Suppressor macrophage treated with lipopolysaccharide for 1 hour (primary cell): Measurements from ENCODE around the gene TLN1.

Experiments
- DNase-seq, 3 donors: peaks; one replicate each; pipeline ENCODE4 v3.0.0-alpha.2; 2020 to 2022

The TLN1 gene

DNA sequence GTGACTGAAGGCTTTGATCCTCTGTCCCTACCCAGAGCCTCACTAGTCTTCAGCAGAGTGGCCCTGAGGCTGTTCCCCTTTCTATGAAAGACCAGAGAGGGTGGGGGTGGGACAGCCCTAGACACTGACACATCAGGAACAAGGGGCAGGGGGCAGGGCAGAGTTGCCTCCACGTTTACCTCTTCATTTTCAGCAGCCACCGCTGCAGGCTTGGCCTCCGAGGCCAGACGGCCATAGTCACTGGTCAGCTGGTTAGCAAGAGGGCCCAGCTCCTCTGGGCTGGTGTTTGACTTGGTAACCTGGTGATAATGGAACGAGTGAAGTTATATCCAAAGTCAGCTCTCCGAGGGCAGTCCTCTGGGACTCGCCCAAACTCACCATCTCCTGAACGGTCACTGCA is 26.6 kb downstream of the TLN1 start:
- no peak for DNase-seq

DNA sequence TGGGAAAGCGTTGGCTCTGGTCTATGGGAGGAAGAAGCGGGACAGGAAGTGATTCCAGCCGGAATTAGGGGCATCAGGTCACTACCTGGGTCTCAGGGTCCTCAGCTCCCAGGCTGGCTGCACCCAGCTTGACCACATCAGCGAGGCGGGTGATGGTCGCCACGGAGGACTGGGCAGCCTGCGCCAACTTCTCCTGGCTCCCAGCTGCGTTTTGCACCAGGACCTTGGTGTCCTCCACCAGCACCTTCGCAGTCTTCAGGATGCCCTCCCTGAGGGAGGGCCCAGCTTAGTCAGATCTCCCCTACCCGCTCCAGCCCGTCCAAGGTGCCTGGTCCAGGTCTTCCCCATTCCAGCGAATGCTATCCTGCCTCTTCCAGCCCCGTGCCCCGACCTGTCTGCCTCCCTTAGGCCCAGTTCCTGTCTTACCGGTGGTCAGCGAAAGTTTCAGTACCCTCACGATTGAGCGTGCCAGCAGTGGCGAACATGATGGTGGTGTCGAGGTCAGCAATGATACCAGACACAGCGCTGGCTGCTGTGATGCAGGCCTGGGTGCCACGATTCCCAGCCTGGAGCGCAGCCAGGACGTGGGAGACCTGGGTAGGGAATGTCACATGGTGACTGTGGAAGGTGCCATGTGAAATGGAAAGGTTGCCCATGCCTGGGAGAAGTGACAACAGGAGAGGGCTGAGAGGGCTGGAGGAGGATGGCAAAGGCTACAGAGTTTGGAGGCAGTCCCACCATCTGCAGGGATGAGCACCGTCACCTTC is 27.9 kb downstream of the TLN1 start:
- no peak for DNase-seq

DNA sequence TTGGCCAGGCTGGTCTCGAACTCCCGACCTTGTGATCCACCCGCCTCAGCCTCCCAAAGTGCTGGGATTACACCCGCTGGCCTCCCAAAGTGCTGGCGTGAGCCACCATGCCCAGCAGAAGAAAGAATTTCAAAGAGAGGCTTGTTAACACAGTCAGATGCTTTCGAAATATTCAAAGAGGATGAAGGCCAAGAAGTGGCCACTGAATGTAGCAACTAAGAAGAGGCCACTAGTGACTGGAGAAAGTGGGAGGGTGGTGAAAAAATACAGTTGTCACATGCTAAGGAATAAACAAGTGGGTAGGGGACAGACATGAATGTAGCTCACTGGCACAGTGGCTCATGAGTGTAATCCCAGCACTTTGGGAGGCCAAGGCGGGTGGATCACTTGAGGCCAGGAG is 29.3 kb downstream of the TLN1 start:
- no peak for DNase-seq

DNA sequence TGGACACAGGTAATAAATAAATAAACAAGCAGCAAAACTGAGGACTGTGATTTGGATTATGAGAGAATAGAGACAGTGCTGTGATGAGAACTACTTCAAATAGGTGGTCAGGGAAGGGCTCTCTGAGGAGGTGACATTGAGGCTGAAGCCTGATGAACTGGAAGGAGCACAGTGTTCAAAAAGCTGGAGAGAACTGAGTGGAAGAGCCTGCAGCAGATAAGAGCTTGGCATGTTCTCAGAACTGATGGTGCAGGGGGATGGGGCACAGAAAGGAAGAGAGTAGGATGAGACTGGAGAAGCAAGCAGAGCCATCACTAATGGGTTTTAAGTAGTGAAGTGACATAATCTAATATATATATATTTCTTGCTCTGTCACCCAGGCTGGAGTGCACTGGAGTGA is 31.1 kb downstream of the TLN1 start:
- DNase-seq: no peak

DNA sequence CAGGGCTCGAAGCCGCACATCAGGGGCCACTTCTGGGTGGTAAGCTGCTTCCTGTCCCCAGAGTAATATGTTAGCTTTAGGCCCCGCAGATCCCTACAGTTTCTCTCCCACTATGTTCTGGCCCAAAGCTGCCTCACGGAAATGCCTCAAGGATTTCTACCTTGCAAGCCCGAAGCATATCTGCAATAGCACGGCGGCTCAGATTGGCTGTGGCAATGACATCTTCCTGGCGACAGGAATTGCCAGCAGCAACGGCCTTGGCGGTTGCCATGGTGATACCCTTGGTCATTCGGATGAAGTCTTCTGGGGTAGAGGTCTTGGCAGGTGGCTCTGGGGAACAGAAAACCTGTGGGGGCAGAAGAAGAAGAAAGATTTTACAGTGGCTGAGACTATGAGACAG is 32.0 kb downstream of the TLN1 start:
- DNase-seq: no peak

DNA sequence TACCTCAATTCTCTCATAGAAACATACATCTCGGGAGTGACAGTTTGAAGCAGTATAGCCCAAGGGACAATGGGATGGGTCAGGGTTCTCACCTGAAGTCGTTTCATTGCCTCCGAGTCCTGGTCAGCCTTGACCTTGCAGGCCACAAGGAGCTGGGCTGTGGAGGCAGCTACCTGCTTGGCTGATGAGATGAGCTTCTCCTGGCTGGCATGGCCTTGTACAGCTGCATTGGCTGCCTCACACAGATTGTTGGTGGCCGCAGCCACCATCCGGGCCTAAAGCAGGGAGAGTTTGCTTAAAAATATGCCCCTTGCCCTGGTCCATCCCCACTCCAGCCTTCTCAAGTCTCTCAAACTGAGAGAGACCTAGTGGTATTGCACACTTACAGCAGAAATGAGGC is 33.8 kb downstream of the TLN1 start:
- no peak for DNase-seq

DNA sequence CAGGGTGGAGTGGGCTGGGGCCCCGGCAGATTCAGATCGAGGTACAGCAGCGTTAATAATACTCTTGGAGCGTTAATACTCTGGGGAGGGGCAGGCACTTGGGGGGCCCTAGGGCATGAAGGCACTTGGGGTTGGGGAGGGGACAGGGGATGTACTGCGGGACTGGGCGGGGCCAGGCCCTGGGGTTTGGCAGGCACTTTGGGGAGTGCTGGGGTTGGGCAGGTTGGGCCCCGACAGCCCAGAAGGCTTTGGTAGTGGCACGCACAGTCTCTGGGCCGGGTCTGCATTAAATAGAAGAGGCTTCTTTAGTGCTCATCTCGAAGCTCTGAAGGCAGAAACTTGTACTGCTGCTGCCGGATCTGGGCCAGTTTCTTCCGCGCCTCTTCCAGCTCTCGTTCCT is 34.5 kb downstream of the TLN1 start:
- no peak for DNase-seq

DNA sequence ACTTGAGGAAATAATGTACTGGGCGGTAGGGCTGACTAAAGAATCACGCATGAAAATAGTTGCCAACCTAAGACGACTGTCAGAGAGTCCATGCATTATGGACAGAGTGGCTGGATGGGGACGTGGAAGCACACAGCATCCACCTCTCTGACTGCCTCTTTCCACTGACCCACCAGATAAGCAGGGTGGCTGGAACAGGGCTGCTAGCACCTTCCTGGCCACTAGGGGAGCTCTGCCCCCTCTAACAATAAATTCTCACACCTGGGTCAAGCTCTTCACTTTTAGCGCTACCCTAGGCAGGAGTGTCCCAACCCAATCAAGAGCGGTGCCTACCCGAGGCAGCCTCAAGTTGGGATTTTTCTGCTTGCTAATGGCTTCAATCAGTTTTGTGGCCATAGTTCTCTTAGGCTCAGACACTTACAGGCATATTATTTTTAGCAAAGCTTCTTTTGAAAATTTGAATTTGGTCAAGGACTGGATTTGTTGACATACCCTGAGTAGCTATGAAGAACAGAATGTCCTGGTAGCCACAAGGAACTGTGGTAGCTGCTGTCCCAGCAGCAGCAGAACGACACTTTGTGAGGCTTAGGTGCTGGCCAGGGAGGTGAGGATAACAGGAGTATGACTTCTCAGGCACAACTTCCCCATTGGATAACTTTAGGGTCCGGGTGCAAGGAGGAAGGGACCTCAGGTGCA is 35.3 kb downstream of the TLN1 start:
- DNase-seq: peak; percentile 55 to 60 (median 55)

DNA sequence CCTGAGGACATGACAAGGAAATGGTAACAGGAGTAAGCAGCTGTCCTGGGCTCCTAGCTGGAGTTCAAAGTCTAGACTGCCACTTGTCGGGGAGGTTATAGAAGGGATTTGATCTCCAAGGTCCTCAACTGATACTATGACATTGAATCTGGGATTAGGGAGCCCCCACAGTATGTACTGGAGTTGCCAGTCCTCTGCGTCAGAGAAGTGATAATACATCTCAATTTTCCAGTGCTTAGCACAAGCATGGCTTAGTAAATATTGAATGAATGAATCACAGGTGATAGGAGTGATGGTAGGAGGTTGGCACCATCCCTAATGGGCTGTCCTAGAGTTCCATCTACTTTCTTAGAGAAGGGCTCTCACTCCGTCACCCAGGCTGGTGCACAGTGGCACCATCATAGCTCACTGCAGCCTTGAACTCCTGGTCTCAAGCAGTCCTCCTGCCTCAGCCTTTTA is 36.0 kb downstream of the TLN1 start:
- no peak for DNase-seq

DNA sequence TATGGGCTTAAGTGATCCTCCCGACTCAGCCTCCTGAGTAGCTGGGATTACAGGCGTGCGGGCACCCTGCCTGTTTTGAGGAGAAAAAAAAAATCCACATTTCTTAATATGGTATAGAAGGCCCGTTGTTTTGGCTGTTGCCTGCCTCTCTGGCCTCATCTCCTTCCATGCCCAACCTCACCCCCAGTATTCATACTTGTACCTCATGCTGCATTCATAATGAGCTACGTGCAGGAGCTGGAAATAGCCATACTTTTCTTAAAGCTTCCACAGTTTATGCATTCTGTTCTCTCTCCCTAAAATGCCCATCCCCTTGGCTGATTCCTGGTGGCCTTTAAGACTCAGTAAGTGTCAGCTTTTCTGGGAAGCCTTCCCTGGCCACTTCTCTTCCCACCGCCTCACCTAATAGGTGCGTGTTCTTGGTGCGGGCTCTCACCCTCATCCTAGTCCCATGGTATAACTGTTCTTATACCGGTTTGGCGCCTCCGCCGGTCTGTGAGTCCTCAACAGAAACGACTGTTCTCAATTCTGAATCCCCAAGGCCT is 40.2 kb downstream of the TLN1 start:
- DNase-seq: no peak

DNA sequence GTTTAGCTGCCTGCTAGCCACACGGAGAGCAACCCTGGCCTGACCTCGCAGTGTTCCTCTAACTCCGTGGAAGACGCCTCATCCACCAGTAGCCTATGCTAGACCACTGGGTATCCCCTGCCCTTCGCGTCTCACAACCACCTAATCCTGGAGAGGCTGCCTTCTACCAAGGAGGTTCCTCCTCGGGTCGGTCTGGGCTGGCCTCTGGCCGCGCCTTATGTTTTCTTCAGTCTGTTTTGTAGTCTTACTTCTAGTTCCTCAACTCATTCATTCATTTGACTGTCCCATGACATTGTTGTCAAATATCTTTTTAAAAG is 40.7 kb downstream of the TLN1 start:
- DNase-seq: peak; percentile 33 to 52 (median 43)

DNA sequence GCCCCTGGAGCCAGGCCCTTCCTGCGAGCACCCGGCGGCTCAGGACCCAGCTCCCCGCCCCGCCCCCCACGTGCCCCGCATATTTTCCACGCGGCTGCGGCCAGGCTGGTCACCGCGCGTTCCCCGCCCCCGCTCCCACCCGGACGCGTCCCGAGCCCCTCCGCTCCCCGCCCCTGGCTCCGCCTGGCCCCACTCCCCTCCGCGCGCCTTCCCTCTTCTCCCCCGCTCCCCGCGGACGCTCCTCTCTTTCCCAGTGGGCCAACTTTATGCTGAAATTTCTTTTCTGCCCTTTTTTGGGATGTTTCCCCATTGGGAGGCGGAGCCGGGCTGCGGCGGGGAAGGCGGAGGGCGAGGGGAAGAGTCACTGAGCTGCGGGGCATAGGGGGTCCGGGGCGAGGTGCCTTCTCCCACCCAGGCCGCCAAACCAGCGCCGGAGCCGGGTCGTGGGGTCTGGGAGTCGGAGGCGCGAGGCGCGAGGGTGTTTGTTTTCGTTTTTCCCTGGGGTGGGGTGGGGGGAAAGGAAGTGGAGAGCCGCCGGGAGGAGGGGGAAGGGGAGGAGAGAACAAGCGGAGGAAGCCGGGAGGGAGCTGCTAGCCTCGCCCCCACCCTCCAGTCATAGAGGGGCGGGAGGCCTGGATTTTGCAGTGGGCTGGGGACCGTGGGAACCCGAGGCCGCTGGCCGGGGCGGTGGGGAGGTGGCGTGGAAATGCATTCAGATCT is 41.2 kb downstream of the TLN1 start:
- DNase-seq: peak; percentile 41 to 67 (median 47)

DNA sequence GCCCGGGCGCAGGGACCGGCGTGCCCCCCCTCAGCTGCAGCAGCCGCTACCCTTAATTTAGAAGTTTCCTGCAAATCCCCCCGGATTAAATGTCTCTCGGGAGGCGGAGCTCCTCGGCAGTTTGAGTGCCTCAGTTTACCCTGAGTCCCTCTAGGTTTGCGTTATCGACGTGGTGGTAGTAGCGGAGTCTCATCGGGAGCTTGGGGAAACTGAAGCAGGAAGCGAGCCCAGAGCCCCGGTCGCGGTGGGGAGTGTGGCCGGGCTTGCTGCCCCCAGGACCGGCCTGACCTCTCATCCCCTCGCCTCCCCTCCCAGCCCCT is 41.7 kb downstream of the TLN1 start:
- no peak for DNase-seq

DNA sequence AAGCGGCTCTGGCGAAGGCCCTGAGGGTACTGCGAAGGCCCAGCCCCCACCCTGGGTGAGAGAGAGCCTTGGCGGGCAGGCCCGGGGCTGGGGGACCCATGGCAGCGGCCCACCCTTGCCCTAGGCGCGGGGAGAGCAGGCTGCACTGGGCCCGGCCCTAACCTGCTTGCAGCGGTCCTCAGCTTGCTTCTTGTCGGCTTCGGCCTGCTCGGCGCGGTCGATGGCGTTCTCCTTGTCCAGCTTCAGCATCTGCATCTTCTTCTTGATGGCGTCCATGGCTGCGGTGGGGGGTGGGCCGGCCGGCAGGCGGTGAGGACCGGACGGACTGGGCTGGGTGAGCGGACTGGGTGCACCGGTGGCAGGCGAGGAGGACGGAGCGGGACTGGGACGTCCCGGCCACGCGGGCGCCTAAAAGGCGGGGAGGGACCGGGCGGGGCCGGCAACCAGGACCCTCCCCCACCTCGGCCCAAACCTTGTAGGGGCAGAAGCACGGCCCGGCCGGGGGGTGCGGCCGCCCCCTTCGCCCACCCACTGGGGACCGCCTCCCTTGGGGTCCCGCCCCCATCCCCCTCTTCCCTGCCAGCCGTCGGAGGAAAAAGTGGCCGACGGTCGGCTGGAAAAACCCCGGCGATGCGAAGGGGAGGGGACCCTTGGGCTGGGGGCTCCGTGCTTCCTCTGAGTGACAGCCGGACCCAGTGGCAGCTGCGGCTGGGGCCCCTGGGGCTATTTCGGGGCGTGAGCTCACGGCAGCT is 42.3 kb downstream of the TLN1 start, which contains the start of gene TPM2:
Gene TPM2, minus strand, starts transcription at position 384 of the 752 bp plus-strand sequence. Its CDS starts 108 bp downstream, at position 276.
- DNase-seq: no peak

DNA sequence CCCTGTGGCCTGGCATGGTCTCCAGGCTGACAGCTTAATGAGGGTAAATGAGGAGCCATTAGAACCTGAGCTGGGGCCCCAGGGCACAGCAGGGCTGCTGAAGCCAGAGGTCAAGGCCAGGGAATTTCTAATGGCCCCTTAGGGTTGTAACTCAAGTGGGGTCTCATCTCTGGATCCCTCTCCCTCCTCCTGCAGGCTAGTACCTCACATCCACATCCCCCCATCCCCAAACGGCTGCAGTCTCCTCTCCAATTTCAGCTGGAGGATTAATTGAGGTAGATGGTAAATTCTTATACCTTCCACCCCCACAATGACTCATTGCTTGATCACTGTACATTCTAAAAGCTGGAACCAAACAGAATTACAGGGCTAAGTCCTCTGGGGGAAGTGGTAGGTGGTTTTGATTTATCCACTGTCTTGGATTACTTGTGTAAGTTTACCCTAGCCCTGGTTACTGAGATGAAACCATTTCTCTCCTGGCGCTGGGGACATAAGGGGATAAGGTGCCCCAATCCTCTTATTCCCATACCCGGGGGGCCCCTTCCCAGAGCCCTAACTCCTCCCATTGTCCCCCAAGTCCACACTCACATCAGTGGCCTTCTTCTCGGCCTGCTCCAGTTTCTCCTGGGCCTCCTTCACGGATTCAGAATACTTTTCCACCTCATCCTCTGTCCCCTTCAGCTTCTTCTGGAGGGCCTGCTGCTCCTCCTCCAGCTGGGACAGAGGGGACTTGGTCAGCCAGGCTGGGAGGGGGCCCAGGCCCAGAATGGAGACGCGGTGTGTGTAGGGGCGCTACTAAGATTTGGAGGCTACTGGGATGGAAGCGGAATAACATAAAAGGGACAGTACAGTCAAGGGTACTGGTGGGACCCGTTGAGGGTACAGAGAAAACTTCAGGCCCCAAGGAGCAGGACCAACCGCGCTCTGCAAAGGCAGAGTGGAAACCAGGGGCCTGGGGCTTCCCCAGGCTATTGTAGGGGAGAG is 43.1 kb downstream of the TLN1 start:
- DNase-seq: peak; percentile 64 to 79 (median 72)

DNA sequence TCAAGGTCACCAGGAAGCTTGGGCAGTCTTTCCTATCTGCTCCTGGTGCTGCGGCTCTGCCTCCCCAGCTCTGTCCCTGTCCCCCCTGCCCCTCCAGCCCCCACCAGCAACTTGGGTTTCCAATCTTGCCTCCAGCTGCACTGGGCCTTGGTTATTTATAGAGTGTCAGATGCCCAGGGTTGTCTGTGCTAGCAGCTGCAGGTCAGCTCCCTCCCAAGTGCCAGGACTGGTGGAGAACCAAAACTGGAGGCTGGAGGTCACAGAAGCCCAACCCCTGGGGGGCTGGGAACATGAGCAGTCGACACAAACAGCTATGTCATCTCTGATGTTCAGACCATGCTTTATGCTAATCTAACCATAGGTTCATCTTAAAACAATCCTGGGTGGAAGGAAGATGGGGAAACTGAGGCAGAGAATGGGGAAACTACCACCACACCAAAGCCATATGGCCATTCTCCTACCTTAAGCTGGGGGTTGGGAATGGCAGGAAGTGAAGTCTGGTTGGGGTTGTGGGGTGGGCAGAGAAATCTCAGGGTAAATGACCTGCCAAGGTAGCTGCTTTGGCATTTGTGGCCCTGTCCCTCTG is 43.9 kb downstream of the TLN1 start:
- DNase-seq: no peak

DNA sequence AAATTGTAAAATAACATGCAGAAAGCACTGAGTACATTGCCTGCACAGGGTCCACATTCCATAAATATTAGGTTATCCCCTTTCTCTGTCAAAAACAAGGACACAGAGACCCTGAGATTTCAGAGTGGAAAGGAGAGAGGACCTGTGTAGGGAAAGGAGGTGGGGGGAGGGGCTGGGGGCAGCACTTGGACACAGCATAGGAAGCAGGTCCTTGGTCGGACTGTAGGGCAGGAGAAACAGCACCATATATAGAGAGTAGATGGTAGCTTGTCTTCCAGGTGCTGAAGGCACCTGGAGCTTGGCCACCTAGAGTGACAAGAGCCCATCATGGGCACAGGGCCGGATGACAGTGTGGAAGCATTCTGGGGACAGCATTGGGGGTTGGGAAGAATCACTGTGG is 44.7 kb downstream of the TLN1 start:
- no peak for DNase-seq

DNA sequence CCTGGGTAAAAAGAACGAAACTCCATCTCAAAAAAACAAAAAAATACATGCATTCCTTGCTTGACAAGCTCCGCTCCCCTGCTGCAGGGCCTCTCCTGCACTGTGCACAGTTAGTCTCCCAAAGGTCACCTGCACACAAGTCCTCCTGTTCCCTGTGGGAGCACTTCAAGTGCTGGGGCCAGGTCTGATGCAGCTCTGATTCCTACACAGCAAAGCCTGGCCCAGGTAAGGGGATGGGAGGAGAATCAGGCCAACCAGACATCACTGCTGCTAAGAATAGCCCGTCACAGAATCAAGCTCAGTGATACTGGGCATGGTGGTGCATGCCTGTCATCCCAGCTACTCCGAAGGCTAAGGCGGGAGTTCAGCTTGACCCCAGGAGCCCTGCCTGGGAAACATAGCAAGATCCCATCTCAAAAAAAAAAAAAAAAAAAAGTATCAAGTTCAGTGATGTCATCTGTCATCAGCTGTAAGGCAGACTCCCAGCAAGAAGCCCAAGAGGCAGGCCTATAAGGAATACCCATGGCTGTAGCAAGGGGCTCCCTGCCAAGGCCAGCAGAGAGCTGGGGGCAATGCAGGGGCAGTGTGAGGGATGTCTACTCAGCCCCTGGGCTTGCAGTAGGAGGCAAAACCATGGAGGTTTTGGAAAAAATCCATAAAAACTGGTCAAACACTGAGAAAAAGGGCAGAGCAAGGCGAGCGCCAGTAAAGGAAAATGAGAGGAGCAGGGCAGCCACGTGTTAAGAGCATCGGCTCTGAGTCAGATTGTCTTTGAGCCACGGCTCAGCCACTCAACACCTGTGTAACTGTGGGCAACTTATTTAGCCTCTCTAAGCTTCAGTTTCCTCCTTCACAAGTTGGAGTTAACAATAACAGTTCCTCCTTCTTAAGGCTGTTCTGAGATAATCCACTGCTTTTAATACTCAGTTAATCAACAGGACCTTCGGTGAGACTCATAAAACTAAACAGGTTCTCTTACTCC is 45.5 kb downstream of the TLN1 start:
- no peak for DNase-seq

DNA sequence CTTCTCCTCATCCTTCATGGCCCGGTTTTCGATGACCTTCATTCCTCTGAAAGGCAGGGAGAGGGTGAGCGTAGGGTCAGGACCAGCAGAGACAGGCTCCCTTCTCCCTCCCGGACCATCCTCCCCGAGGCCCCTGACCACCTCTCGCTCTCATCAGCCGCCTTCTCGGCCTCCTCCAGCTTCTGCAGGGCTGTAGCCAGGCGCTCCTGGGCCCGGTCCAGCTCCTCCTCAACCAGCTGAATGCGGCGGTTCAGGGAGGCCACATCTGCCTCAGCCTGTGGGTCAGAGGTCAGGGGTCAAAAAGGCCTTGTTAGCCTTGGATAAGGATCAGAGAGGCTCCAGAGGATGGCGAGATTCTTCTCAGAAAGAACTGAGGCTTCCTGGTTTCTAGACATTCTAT is 46.5 kb downstream of the TLN1 start:
- DNase-seq: no peak

DNA sequence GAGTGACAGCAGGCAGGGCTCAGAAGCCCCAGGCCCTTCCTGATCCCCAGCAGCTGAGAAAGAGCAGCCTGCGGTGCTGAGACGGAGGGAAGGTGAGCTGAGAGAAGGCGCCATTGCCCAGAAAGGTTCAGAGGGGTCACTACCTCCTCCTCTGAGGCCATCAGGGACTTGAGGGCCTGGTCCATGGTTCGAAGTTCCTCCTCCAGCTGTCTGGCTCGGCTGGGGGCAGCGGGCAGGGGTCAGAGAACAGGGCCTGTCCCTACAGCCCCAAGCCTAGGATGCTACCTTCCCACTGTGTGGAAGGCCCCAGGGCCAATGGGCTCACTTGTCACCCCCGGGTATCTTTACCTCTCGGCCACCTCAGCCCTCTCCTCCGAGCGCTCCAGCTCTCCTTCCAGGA is 47.1 kb downstream of the TLN1 start:
- no peak for DNase-seq
